Type B pancreatic cell (in vitro differentiated cells): Measurements from ENCODE around the gene SND1. TPM values are rescaled to one million over a fixed set of nuclear protein-coding genes. Genes with fewer than 3 reads are reported as not detected.

ENCODE experiments used
- DNase-seq: peaks from one replicate; pipeline ENCODE4 v3.0.0; 2021; ENCODE audit warnings: mixed read lengths; ENCODE audit not compliant: unreplicated experiment; ENCODE audit errors: extremely low spot score
- H3K27ac Mint-ChIP-seq: 2 replicates; pipeline ENCODE4 v1.8.0; 2021; ENCODE audit warnings: mild to moderate bottlenecking, mixed read lengths
- H3K27me3 Mint-ChIP-seq: 2 replicates; pipeline ENCODE4 v1.8.0; 2021; ENCODE audit warnings: mixed read lengths
- H3K36me3 Mint-ChIP-seq: 2 replicates; pipeline ENCODE4 v1.8.0; 2021; ENCODE audit warnings: mixed read lengths
- H3K4me1 Mint-ChIP-seq: one replicate; pipeline ENCODE4 v1.8.0; 2021; ENCODE audit warnings: mixed read lengths; ENCODE audit not compliant: unreplicated experiment
- H3K4me3 Mint-ChIP-seq: 2 replicates; pipeline ENCODE4 v1.8.0; 2021; ENCODE audit warnings: mild to moderate bottlenecking, mixed read lengths
- H3K9me3 Mint-ChIP-seq: 2 replicates; pipeline ENCODE4 v1.8.0; 2021; ENCODE audit warnings: mixed read lengths
- total RNA-seq: library from RNA; stranded (reverse); gene quantifications from 2 replicates; pipeline ENCODE4 v1.2.1, GENCODE V29; 2021; ENCODE audit warnings: low replicate concordance
- TF ChIP-seq, protein P1 (sequence below): fragments of 200-600 bp; sonication (generic); conservative IDR thresholded peaks from 2 replicates; pipeline ENCODE4 v1.5.0; 2021; ENCODE audit warnings: antibody characterized with exemption, mild to moderate bottlenecking

The SND1 gene
- total RNA-seq, 1 donor from 2014 or later: 199 TPM

DNA sequence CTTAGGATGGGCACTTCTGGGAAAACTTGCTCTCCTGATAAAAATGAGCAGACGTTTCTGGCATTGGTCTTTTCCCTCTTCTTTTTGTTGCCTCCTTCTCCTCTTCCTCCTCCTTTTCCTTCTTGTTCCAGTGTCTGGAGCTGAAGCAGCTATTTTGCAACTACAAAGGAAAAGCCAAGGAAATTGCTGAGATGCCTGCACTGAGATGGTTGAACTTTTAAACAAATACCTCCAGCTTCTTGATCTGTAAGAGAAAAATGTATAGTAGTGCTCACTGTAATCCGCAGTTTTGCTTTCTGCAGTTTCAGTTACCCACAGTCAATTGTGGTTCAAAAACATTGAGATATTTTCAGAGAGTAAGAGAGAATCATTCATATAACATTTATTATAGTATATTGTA is 7.5 kb upstream of the SND1 start:
- TF ChIP-seq, protein P1, sequence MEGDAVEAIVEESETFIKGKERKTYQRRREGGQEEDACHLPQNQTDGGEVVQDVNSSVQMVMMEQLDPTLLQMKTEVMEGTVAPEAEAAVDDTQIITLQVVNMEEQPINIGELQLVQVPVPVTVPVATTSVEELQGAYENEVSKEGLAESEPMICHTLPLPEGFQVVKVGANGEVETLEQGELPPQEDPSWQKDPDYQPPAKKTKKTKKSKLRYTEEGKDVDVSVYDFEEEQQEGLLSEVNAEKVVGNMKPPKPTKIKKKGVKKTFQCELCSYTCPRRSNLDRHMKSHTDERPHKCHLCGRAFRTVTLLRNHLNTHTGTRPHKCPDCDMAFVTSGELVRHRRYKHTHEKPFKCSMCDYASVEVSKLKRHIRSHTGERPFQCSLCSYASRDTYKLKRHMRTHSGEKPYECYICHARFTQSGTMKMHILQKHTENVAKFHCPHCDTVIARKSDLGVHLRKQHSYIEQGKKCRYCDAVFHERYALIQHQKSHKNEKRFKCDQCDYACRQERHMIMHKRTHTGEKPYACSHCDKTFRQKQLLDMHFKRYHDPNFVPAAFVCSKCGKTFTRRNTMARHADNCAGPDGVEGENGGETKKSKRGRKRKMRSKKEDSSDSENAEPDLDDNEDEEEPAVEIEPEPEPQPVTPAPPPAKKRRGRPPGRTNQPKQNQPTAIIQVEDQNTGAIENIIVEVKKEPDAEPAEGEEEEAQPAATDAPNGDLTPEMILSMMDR: no peak
- peaks cover 7% of the 10 kb centered on the region for H3K4me1 Mint-ChIP-seq
- no peaks in the 10 kb centered on the region for H3K27me3 Mint-ChIP-seq
- no peak for DNase-seq
- H3K9me3 Mint-ChIP-seq: no peaks in the 10 kb centered on the region
- no peaks in the 10 kb centered on the region for H3K36me3 Mint-ChIP-seq
- no peak overlapping the region for H3K27ac Mint-ChIP-seq
- H3K4me3 Mint-ChIP-seq: no peak overlapping the region

DNA sequence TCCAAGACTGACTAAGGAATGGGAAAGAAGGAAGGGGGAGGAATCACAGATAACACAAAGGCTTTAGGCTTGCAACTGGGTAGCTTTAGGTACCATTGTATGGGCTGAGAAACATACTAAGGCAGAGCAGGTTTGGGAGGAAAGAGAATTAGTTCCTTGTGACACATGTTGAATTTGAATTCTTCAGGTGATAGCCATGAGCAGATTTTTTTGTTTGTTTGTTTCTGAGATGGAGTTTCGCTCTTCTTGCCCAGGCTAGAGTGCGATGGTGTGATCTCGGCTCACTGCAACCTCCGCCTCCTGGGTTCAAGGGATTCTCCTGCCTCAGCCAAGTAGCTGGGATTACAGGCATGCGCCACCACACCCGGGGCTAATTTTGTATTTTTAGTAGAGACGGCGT is 4.4 kb upstream of the SND1 start:
- no peak for DNase-seq
- no peaks in the 10 kb centered on the region for H3K9me3 Mint-ChIP-seq
- H3K4me3 Mint-ChIP-seq: no peak overlapping the region
- no peaks in the 10 kb centered on the region for H3K36me3 Mint-ChIP-seq
- H3K27me3 Mint-ChIP-seq: no peaks in the 10 kb centered on the region
- TF ChIP-seq, protein P1: no peak
- H3K4me1 Mint-ChIP-seq: no peaks in the 10 kb centered on the region
- H3K27ac Mint-ChIP-seq: no peak overlapping the region

DNA sequence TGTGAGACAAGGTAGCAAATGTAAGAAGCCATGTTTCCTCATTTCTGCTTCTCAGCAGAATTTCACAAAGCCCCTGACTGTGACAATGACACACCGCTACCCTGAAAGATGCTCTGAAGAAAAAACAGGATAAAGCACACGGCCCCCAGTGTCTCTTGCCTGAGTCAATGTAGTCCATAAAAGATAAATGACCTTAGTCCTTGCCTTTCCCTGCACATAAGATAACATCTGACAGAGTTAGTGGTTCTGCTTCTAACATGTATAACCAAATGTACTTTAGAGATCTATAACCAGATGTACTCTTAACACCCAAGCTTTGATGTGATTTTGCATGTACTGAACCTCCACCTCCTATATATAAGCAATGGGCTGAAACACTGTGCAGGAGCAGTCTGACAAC is 3.0 kb upstream of the SND1 start:
- no peaks in the 10 kb centered on the region for H3K27me3 Mint-ChIP-seq
- no peak overlapping the region for H3K27ac Mint-ChIP-seq
- H3K36me3 Mint-ChIP-seq: no peaks in the 10 kb centered on the region
- TF ChIP-seq, protein P1: no peak
- H3K9me3 Mint-ChIP-seq: no peaks in the 10 kb centered on the region
- H3K4me1 Mint-ChIP-seq: peaks cover 8% of the 10 kb centered on the region
- no peak for DNase-seq
- no peak overlapping the region for H3K4me3 Mint-ChIP-seq

DNA sequence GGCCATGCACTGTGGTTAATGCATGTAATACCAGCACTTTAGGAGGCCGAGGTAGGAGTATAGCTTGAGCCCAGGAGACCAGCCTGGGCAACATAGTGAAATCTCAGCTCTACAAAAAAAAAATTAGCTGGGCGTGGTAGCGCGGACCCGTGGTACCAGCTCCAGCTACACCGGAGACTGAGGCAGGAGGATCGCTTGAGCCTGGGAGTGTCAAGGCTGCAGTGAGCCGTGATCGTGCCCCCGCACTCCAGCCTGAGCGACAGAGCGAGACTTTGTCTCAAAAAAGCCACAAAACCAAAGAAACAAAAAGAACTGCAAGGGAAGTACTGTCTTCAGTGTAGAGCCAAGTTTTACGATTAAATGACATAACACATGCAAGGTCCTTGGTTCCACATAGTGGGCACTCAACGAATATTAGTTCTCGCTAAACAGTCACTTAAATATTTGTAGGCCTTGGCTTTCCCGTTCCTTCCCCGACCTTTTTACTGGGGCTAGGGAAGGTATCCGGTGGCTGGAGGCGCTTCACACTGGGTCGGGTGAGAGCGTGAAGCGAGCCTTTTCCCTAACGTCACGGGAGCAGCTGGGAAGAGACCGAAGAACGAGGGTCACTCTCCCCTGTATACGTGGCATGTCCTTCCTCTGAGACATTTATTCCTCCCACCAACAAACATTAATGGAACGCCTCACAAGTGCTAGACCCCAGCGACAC is 993 bp upstream of the SND1 start:
- TF ChIP-seq, protein P1: no peak
- Mint-ChIP-seq H3K36me3 (no peaks in the 10 kb centered on the region), H3K27me3 (no peaks in the 10 kb centered on the region), H3K4me3 (peak overlapping the region; percentile 96), H3K27ac (no peak overlapping the region), H3K9me3 (no peaks in the 10 kb centered on the region), H3K4me1 (peaks cover 26% of the 10 kb centered on the region)
- no peak for DNase-seq

DNA sequence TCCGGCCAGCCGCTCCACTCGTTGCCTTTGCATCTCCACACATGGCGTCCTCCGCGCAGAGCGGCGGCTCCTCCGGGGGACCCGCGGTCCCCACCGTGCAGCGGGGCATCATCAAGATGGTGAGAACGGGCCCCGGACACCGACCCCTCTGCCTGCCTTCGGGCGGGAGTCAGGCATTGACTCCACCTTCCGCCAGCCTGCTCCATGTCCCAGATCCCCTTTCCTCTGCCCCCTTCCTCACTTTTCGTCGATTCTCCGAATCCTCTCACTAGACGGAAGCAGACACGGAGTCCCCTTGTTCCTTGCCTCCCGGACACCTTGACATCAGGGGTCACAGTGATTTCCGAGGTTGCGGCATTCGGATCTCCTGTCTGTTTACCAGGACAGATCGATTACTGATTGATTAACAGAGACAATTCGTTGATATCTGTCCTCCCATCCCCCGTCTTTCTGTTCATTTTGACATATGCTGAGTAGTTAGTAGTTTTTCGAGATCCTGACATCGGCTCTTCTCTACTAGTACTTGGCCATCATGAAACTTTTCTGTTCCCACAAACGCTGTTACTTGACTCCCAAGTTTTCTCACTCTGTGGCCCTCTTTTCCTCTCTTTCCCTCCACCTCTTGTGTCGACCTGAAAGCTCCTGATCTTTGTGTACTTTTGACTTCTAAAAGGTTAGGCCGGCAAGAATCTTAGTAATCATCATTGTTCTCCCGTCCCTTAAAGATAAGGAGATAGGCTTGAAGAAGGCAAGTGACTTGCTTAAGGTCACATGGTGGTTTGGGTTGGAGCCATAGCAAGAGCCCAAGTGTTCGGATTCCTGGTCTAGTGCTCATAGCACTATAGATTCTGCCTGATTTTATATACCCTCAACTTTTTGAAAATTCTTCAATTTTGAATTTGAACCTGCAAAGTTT is 597 bp downstream of the SND1 start:
- peaks cover 30% of the 10 kb centered on the region for H3K4me1 Mint-ChIP-seq
- peak; percentile 70 for DNase-seq
- no peak overlapping the region for H3K27ac Mint-ChIP-seq
- H3K27me3 Mint-ChIP-seq: no peaks in the 10 kb centered on the region
- H3K4me3 Mint-ChIP-seq: peak overlapping the region; percentile 96
- H3K36me3 Mint-ChIP-seq: peaks cover 5% of the 10 kb centered on the region
- TF ChIP-seq, protein P1: no peak
- no peaks in the 10 kb centered on the region for H3K9me3 Mint-ChIP-seq
